Activated CD4-positive, CD25-positive, alpha-beta regulatory T cell treated with anti-CD3 and anti-CD28 coated beads, Interleukin-2, amount 50 U/mL, for 16 hours (primary cell): Measurements from ENCODE around the gene C8A.

ENCODE experiments used
- DNase-seq: peaks from one replicate; pipeline ENCODE4 v3.0.0-alpha.2; 2020; ENCODE audit warnings: low read depth, low spot score

Gene C8A

DNA sequence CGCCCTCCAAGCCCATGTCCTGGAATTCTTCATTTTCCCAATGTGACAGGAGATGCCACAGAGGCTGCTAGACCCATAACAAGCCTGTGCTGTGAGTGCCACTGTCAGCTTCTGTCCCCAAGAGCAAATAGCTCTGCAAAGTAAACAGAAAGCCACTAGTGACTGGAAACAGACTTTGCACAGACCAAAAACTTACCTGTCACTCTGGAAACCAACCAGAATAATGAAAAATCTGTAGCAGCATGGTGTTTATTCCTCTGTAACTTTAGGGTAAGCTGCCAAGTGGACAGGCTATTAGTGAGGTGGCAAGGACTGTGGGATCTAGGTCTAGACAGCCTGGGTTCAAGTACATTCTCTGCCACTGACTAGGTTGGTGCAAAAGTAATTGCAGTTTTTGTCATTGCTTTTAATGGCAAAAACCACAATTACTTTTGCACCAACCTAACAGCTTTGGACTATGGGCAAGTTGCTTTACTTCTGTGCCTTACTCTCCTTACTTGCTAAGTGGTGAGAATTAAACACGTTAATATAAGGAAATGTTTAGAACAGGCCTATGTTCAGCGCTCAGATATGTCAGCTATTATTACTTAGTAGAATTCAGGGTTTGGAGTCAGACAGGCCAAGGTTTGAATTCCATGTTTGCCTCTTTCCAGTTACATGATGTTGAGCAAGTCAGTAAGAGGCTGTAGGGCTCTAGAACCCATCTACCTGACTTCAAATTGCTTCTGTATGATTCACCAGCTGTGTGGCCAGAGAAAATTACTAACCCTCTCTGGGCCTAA, 111.5 kb downstream of the C8A start, which contains the start of gene C8B:
TSS of gene C8B (minus strand) at position 100 of the 782 bp plus-strand sequence. CDS start at position 33, 67 bp downstream.
- no peak for DNase-seq

DNA sequence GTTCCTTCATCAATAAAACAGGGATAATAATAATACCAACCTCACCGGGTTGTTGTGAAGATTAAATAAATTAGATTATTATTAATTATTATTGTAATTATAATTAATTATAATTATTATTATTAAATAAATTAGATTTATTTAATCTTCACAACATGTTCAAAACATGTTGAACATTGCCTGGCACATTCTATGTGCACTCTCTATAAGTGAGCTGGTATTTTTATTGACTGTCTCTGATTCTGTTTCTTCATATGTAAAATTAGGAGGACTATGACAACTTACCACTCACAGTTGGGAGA, 112.1 kb downstream of the C8A start:
- DNase-seq = no peak

DNA sequence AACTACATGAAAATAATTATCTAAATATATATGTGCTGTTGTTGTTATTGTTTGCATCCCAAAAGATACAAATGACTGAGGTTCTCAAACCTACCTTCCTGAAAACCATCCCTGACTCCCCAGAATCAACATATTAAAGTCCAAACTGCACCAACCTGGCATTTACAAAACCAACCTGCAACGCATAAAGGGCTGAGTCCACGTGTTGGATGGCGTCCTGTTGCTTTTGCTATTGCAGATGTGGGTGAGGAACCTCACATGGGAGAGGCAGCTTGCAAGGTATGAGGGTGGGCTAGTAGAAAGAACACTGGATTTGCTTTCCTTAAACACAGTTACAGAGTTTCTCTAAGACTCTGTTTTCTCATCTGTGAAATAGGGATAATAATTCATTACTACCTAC, 112.8 kb downstream of the C8A start:
- no peak for DNase-seq
